UCSD-AML1 (cell line): ENCODE data around the gene STAC3.

Source experiments
- DNase-seq: peaks from one replicate; lab custom pipeline; 2025; ENCODE audit not compliant: unreplicated experiment; lab: John Stamatoyannopoulos, UW

STAC3 gene

DNA sequence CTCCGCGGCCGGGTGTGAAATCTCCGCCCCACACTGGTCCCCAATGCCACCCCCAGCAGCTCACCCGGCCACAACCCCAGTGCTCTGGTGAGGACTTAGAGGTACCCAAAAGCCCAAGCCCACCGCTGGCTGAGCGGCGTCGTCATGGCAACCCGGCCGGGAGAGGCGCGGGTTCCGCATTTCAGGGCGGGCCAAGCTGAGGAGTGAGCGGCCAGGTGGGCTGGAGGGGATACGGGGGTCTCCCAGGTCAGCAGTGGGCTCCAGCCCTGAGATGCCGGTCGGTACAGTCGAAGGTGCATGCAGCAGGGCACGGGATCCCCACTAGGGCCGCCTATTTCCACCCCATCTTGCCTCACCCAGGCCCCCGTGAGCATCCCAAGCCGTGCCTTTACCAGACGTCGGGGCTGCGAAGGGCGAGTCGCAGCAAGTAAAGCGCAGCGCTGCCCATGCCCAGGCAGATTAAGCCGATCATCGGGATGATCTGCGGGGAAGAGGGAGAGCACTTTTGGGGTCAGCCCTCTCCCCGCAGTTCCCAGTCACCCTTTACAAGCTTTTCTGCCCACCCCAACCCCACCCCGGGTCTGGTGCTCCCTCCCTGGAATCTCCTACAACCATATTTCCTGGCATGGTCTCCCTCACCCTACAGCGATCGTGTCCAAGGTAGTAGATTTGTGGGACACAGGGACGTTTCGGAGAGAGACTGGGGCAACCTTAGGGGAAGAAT lies 14.6 kb downstream of the STAC3 start:
- no peak for DNase-seq

DNA sequence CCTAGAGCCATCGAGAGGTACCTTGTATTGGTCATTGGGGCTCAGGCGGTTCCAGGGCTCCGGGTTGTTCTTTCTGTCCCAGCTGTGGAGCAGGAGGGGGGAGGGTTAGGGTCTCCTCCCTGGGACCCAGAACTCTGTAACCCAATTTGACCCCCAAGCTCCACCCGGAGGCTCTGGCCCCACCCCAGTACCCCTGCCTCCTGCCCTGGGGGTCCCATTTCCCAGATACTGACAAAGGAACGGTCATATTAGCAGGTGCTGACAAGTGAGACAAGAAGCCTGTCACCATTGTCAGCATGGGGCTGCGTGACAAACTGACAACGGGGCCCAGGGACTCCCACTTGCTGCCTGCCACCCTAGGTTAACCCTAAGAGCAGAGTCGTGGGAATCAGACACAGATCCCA lies 15.3 kb downstream of the STAC3 start:
- no peak for DNase-seq

DNA sequence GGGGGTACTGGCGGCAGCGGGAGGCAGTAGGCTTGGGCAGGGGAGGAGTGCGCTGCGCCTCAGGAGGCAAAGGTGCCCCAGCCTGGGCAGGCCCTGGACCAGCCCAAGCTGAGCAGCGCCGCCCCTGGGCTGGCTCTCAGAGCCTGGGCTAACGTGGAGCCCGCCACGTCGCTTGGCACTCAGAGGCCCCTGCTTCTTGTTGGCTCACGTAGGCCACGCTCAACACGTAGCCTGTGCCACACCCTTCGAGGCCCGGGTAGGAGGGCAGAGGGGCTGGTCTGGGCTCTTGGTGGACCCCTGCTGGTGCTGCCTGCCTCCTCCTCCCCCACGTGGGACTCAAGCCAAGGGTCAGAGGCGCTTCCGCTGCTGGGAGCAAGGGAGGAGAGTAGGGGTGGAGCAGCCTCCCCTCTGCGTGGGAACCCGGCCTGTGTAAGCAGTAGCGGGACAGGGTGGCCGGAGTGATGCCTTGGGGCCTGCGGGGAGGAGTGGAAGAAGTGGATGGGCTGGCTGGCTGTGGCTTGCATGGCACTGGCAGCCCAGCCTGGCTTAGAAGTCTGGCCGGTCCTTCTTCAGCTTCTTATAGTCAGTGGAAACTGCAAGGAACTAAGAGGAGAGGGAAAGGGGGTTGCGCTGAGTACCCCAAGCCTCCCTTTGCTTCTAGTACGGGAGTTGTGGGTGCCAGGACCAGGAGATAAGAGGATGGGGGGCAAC lies 15.8 kb downstream of the STAC3 start:
- DNase-seq: no peak

DNA sequence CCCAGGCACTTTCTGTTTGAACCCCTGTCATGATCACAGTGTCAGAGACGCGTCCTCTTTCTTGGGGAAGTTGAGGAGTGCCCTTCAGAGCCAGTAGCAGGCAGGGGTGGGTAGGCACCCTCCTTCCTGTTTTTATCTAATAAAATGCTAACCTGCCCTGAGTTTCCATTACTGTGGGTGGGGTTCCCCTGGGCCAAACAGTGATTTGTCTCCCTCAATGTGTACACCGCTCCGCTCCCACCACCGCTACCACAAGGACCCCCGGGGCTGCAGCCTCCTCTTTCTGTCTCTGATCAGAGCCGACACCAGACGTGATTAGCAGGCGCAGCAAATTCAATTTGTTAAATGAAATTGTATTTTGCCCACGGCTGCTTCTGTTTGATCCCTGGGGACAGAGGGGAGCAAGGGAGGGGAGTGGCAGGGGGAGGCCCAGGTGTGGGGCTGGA lies 16.4 kb downstream of the STAC3 start:
- no peak for DNase-seq

DNA sequence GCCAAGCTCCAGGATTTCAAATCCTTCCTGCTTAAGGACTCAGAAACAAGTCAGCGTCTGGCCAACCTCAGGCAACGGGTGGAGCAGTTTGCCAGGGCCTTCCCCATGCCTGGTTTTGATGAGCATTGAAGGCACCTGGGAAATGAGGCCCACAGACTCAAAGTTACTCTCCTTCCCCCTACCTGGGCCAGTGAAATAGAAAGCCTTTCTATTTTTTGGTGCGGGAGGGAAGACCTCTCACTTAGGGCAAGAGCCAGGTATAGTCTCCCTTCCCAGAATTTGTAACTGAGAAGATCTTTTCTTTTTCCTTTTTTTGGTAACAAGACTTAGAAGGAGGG lies 16.8 kb downstream of the STAC3 start:
- DNase-seq: no peak

DNA sequence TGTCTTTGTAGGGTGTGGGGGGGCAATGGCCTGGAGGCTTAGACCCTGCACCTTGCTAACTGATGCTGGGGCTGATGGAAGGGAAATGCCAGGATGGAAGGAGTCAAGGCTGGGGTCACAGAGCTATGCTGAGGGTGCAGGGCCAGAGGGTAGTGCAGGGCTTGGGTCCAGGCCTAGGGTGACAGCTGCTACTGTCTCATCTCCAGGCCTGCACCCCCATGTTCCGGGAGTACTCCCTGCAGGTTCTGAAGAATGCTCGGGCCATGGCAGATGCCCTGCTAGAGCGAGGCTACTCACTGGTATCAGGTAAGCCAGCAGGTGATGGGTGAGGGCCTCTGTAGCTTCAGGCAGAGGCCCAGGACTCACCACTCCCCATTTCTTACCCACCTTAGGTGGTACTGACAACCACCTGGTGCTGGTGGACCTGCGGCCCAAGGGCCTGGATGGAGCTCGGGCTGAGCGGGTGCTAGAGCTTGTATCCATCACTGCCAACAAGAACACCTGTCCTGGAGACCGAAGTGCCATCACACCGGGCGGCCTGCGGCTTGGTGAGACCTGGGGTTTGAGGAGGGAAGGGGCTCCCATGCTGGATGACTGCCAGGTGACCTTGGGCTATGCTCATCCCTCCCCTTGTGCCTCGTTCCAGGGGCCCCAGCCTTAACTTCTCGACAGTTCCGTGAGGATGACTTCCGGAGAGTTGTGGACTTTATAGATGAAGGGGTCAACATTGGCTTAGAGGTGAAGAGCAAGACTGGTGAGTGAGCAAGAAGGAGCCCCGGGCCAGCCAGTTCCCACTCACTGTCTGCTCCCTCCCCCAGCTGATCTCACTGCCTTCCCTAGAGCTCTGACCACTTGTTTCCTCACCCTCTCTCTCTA lies 17.4 kb downstream of the STAC3 start:
- DNase-seq: no peak

DNA sequence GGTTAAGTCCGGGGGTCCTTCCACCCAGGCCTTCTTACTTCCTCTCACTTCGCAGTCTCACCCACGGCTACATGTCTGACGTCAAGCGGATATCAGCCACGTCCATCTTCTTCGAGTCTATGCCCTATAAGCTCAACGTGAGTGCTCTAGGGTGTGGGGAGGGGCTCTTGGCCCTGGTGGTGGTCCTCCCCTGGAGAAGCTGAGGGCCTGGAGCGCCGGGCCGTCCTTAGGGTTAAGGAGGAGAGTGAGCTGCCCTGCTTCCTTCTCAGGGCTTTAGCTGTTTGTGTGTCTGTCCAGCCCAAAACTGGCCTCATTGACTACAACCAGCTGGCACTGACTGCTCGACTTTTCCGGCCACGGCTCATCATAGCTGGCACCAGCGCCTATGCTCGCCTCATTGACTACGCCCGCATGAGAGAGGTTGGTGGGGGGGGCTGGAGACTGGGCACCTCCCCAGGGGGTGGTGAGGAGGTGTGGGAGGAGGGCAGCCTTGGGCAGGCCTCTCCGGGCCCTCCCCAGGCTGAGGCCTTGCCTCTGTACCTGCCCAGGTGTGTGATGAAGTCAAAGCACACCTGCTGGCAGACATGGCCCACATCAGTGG lies 18.7 kb downstream of the STAC3 start:
- no peak for DNase-seq

DNA sequence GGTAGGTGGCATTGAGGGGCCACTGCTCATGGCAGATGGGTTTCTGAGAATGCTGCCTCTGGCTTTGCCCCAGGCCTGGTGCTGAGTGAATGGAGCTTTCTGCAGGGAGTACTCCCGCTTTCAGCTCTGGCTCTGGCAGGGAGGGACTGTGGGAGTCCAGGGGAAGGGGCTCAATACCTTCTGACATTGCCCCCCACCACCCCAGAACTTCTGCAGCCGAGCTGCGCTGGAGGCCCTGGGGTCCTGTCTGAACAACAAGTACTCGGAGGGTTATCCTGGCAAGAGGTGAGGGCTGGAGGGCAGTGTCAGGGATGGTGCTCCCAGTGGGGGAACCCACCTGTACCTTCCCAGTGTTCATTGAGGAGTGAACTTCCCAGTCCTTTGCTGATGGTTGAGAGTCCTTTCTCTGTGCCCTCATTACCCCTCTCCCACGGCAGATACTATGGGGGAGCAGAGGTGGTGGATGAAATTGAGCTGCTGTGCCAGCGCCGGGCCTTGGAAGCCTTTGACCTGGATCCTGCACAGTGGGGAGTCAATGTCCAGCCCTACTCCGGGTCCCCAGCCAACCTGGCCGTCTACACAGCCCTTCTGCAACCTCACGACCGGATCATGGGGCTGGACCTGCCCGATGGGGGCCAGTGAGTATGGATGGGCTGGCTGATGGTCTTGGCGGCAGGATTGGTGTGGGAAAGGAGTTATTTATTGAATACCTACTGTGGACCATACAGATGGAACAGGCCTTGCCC lies 19.5 kb downstream of the STAC3 start:
- DNase-seq: no peak

DNA sequence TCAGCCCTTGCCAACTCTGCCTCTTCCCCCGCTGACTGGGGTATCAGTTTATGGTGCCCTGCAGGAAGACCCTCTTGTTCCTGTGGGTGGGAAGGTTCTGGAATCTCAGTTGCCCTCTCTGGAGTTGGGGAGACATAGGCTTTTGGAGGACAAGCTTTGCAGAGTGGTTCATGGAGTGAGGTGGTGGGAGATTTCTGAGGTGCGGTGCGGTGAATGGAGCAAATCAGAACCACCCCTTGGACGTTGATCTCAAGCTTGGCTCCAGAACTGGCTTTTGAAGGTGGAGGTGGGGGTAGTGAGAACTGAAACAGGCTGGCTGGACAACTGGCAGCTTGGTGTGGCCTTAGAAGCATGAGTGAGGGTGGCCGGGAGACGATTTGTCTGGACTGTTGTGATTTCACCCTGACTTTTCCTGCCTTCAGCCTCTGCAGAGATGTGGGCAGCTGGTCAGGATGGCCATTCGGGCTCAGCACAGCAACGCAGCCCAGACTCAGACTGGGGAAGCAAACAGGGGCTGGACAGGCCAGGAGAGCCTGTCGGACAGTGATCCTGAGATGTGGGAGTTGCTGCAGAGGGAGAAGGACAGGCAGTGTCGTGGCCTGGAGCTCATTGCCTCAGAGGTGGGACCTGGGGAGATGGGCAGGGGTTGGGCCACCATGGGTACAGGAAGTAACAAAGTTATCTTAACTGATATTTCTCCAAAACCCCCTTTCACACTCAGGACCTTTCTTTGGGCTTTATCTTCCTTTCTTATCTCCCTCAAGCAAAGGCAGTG lies 20.4 kb downstream of the STAC3 start:
- DNase-seq: no peak

DNA sequence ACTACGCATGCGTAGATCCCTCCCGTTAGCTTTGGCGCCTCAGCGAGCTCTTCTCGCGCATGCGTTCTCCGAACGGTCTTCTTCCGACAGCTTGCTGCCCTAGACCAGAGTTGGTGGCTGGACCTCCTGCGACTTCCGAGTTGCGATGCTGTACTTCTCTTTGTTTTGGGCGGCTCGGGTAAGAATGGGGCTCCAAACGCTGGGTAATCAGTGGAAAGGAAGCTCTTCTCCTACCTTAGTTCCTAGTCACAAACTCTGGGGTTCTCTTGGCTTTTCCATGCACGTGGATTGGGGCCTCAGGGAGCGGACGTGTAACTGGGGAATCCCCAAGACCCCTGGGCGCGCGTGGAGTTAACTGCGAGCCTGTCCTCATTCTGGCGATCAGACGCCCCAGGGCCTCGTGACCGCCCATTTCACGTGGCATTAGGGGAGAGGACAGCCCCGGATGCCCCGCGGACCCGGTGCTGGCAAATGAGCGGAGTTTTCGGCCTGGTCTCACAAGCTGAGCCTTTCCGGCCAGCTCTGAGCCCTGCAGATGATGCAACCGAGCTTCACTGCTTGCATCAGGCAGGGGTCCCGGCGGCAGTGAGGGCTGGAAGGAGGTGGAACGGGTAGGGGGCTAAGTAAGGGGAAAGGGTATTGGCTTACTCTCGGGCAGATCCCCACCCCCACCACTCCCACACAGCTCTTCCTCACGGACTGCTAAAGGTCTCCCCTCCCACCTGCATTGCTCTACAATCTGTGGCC lies 21.2 kb downstream of the STAC3 start, which contains the start of gene SHMT2:
Gene SHMT2 (plus strand): TSS at position 78 of the 747 bp plus-strand sequence. CDS start 68 bp downstream, at position 146.
- peak; percentile 91 for DNase-seq

DNA sequence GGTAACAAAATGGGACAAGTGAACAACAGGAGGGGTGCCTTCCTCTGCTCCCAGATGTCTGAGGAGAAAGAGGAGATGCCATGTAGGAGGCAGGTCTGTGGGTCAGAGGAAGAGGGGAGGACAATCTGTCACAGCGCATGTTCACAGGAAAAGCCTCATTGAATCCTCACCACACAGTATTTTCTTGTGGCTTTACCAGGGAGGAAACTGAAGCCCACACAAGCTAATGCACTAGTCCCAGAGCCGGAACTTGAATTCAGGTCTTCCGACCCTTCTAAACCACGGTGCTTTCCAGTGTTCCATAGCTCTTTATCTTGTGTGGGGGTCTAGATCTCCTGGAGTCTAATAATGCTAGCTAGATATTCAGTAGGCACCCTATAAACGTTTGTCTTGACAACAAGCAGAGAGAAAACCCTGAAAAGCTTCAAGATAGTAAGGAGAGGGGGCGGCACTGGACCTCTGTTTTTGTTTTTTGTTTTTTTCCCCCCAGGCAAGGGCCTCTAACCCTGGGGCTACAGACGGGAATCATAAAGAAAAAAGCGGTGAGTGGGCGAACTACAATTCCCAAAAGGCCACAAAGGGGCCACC lies 21.8 kb downstream of the STAC3 start:
- DNase-seq: peak; percentile 59

DNA sequence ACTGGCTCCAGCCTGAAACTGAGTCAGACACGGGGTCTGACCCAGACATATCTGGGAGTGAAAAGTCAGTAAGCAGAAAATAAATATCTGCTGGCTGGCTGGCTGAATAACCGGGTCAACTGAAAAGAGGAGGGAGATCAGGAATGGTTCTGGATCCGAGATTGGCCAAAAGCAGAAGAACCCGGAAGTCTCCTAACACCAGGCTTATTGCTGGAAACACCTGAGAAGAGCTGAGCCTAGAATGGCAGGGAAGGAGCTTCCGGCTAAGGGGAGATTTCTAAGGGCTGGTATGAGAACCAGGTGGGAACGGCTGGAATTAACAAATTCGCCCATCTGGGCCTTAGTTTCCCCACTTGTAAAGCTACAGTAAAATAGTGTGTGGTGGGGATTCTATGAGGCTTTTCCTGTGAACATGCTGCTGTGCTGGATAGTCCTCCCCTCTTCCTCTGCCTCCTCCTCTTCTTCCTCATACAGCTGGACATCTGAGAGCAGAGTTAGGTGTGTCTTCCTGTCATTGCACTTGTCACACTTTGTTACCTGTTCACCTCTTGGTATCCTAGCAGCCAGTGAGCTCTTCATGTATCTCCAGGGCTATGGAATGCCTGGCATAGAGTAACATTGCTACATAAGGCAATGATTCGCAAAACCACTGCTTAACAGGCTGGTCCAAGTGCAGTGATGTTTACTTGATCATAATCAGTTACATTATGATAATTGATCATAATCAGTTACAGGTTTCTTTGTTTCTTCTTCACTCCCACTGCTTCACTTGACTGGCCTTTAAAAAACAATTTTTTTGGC lies 23.5 kb downstream of the STAC3 start:
- DNase-seq: no peak

DNA sequence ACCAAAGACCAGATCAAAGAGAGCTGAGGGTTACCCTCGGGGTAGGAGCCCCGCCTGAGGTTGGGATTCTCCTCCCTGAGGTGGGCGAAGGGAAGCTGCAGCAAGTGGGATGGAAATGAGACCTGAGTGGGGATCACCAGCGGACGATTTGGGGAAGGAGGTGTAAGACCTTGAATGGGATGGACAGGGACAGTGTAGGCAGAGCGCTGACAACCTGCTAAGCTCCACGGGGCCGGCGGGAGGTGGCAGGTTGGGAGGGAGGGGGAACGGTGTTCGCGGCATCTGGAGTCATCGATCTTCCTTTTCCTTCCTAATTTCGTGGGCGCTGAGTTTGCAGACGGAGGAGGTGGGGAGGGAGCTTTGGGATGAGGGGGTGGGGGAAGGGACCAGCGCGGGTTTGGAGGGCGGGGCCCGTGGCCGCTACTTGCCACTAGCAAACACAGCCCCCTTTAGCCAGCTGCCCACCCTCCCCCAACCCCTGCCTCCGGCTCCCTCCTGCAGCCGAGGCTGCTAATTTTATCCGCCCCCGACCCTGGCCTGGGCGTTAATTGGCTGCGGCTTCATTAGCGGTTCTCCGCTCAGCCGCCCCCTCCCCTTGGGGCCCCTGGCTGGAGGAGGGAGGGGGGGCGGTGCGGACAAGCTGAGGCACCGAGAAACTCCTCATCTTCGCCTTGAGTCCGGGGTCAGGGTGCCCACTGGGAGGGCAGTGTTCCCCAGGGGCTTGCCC lies 24.2 kb downstream of the STAC3 start:
- DNase-seq: no peak

DNA sequence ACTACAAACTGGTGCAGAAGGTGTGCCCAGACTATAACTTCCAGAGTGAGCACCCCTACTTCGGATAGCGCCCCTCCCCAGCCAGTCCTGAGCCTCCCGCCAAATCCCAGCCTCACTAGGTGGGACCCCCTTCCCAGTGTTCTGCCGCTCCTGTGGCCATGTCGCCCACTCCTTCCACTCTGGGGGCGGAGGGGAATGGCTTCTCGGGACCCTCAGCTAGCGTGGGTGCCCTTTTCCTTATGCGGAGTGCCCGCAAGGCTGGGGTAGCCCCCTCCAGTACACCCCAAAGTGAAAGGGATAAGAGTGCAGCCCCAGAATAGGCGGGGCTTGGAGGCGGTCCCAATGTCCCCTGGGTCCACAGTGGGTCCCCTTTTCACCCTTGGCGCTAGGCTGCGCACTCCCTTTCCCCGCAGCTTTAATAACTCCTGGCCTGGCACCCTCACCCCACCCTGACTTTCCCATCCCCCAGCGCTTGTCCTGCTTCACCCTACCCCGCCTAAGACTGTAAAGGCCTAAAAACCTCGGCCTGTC lies 25.2 kb downstream of the STAC3 start:
- DNase-seq: no peak

DNA sequence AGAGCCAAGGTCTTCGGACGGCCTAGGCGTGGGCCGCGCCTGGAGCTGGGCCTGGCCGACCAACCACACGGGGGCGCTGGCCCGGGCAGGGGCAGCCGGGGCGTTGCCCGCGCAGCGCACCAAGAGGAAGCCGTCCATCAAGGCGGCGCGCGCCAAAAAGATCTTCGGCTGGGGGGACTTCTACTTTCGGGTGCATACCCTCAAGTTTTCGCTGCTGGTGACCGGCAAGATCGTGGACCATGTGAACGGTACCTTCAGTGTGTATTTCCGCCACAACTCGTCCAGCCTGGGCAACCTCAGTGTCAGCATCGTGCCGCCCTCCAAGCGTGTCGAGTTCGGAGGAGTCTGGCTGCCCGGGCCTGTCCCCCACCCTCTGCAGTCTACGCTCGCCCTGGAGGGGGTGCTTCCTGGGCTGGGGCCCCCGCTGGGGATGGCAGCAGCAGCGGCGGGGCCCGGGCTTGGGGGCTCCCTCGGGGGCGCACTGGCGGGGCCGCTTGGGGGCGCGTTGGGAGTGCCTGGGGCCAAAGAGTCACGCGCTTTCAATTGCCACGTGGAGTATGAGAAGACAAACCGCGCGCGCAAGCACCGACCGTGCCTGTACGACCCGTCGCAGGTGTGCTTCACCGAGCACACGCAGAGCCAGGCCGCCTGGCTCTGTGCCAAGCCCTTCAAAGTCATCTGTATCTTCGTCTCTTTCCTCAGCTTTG lies 25.9 kb downstream of the STAC3 start:
- peak; percentile 81 for DNase-seq

DNA sequence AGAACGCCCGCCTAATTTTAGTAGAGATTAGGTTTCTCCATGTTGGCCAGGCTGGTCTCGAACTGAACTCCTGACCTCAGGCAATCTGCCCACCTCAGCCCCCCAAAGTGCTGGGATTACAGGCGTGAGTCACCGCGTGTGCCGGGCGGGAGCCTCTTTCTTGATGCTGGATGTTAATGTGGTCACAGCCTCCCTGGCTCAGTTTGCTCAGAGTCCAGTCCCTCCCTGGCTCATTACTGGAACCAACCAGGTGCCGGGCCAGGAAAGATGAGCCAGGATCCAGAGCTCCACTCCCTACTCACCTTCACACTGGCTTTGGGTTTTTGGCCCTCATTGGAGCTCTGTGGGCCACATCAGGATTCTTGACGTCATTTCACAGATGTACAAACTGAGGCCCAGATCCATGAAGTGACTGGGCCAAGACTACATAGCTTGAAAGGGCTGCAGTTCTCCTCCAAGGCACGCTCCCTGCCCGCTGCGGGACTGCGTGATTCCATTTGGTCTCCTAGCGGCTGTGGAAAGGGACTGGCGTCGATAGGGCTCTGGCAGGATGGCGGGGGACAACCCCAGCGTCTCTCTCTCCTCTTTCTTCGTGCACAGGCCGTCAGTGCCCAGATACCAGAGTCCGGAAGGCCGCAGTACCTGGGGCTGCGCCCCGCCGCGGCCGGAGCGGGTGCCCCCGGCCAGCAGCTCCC lies 26.6 kb downstream of the STAC3 start:
- DNase-seq: no peak
